Large intestine (tissue), 3 donors: ENCODE results near the gene SMYD4. TPM values are rescaled to one million over a fixed set of nuclear protein-coding genes. Genes with fewer than 3 reads are reported as not detected.
"Not testable (repeated sequence)": the region's sequence is repeated elsewhere in the genome, so short reads cannot be mapped to it uniquely, and the experiment has no call there.

Experiments
- DNase-seq, 2 donors: peaks; one replicate each; pipeline versions ENCODE4 v3.0.0 to v3.0.0-alpha.2; 2013
- H3K27ac ChIP-seq: one replicate; pipeline ENCODE4 v1.5.1; 2013; ENCODE audit warnings: low read length
- H3K27me3 ChIP-seq: 2 replicates; pipeline ENCODE4 v1.6.1; 2013; ENCODE audit warnings: low read length; ENCODE audit not compliant: control insufficient read depth, insufficient read depth
- H3K36me3 ChIP-seq: 2 replicates; pipeline ENCODE4 v1.6.1; 2013; ENCODE audit warnings: low read length; ENCODE audit not compliant: control insufficient read depth, insufficient read depth
- H3K4me1 ChIP-seq: one replicate; pipeline ENCODE4 v1.6.1; 2013; ENCODE audit warnings: low read length; ENCODE audit not compliant: control insufficient read depth, insufficient read depth
- H3K4me3 ChIP-seq: one replicate; pipeline ENCODE4 v1.5.1; 2013; ENCODE audit warnings: low read length
- H3K9me3 ChIP-seq: one replicate; pipeline ENCODE4 v1.6.1; 2013; ENCODE audit warnings: mild to moderate bottlenecking, low read depth, low read length, moderate library complexity; ENCODE audit not compliant: control insufficient read depth
- WGBS: methylation state at CpG from one replicate; pipeline ENCODE4 v1.1.5; 2013; ENCODE audit warnings: low lambda C conversion rate; ENCODE audit not compliant: insufficient coverage; 5-methylcytosine and 5-hydroxymethylcytosine counted together
- polyA plus RNA-seq: library from polyadenylated mRNA; unstranded; fragments of 120-200 nt; gene quantifications from one replicate; pipeline ENCODE4 v1.2.1, GENCODE V29; 2013

The SMYD4 gene
- polyA plus RNA-seq, 1 donor, result 15.4 TPM

DNA sequence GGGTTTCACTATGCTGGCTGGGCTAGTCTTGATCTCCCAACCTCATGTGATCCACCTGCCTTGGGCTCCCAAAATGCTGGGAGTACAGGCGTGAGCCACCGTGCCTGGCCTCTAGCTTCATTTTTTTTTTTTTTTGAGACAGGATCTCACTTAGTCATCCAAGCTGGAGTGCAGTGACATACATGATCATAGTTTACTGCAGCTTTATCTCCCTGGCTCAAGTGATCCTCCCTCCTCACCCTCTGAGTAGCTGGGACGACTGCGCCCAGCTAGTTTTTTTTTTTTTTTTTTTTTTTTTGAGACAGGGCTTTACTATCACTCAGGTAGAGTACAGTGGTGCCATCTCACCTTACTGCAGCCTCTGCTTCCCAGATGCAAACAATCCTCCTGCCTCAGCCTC lies 9.8 kb upstream of the SMYD4 start:
- WGBS, result no CpG with 5 or more reads among the region's 4 CpGs
- peaks cover 22% of the 10 kb centered on the region for H3K36me3 ChIP-seq
- no peak overlapping the region for H3K4me3 ChIP-seq
- no peak overlapping the region for H3K27ac ChIP-seq
- peak in 1 of 2 donors; percentile 7 for DNase-seq
- no peaks in the 10 kb centered on the region for H3K9me3 ChIP-seq
- H3K4me1 ChIP-seq, result no peaks in the 10 kb centered on the region
- H3K27me3 ChIP-seq, result no peaks in the 10 kb centered on the region

DNA sequence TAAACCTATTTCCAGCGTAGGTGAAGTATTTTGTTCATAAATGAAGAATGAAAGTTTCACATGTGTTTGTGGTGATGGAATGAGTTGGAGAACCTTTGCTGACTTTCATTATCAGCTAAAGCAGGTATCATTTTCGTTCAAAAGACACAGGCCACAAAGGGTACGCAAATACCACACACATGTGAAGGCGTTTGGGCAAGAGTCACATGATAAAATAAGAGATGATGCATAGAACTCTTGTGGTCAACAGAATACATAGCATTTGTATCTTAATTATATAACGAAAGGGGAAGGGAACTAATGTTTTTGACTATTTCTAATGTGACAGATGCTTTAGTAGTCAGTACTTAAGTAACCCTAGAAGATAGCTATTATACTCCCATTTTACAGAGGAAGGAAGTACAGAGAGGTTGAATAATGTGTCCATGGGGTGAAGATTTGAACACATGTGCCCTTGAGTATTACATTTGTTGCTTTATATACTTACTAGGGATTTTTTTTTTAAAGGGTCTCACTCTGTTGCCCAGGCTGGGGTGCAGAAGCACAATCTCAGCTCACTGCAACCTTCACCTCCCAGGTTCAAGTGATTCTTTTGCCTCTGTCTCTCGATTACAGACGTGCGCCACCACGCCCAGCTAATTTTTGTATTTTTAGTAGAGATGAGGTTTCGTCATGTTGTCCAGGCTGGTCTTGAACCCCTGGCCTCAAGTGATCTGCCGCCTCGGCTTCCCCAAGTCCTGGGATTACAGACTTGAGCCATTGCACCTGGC lies 4.9 kb upstream of the SMYD4 start:
- DNase-seq, result no peak
- H3K9me3 ChIP-seq, result no peaks in the 10 kb centered on the region
- H3K27me3 ChIP-seq, result no peaks in the 10 kb centered on the region
- no peak overlapping the region for H3K4me3 ChIP-seq
- 40% methylated on average over 1 of the region's 12 CpGs for WGBS
- H3K4me1 ChIP-seq, result peaks cover 4% of the 10 kb centered on the region
- H3K27ac ChIP-seq, result no peak overlapping the region
- peaks cover 6% of the 10 kb centered on the region for H3K36me3 ChIP-seq

DNA sequence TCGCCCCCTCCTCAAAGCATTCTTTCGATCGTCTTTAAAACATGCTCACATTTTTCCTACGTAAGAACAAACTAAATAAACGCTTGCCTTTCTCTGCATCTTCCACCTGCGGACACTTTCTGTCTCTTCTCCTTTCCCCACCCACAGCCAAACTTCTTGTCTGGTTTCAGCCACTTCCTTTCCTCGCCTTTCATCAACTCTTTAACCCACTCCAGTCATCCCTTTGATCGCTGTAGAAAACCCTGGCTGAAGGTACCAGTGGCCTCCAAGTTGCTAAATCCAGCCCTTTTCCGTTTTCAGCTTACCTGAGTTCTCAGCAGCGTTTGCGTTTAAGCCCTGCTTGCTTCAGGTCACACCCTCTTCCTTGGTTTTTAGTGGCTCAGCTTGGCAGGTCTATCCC lies 586 bp upstream of the SMYD4 start:
- peak overlapping the region; percentile 90 for H3K4me3 ChIP-seq
- 0% methylated on average over 5 of the region's 11 CpGs for WGBS
- peak; percentile 16 to 55 for DNase-seq

DNA sequence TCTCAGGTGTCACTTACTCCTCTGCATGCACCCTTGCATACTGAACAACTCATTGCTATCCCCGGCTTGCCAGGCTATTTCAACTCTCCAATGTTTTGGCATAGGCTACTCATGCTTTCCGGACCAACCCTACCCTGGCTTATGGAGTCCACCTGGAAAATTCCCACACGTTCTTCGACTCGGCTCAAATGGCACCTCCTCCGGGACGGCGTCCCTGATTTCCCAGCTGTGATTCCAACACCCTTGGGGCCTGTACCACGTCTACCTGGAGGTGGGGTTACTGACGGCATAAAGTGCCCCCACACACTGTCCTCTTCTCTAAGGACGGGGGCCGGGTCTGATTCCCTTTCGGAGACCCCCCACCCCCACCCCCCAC lies 498 bp downstream of the SMYD4 start:
- Histone ChIP-seq H3K9me3 (no peaks in the 10 kb centered on the region), H3K27ac (peak overlapping the region; percentile 87), H3K4me3 (peak overlapping the region; percentile 90), H3K36me3 (peaks cover 13% of the 10 kb centered on the region), H3K4me1 (peaks cover 8% of the 10 kb centered on the region), H3K27me3 (no peaks in the 10 kb centered on the region)
- WGBS, result 20% methylated on average over 1 of the region's 13 CpGs
- peak in 1 of 2 donors; percentile 22 for DNase-seq

More for the DNA sequence above, 586 bp upstream of the SMYD4 start:
- Histone ChIP-seq H3K27me3 (no peaks in the 10 kb centered on the region), H3K9me3 (no peaks in the 10 kb centered on the region), H3K4me1 (peaks cover 8% of the 10 kb centered on the region), H3K27ac (peak overlapping the region; percentile 82), H3K36me3 (peaks cover 11% of the 10 kb centered on the region)

DNA sequence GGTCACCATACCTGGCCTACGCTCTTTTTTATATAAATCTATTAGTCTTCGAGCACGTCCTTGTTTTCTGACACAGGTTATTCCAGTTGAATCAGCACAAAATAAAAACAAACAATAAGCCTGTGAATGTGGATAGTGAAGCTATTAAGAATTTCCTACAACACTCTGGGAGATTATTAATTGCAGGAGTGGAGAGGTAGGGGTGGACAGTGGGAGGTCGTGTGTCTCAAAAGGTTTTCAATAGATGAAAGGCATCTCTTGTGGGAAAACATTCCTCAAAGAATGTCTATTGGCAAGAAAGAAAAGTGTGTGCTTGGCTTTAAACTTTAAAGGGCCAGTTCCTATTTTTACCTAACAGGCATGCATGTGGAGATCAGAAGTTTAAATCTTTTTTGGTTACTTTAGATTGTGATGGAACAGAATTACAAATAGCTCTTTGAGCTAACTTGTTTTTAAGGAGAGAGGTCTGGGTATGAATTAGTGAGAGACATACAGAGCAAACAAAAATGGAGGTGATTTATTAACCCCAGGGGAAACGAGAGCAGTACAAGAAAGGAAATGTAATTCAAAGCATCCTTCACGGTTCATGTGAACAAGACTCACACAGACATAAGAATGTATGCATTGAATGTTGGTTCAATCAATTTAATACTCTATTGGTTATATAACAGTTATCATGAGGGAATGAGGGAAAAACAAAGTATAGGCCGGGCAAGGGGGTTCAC lies 9.0 kb downstream of the SMYD4 start:
- H3K36me3 ChIP-seq, result peaks cover 13% of the 10 kb centered on the region
- H3K4me3 ChIP-seq, result no peak overlapping the region
- no peaks in the 10 kb centered on the region for H3K4me1 ChIP-seq
- H3K27me3 ChIP-seq, result no peaks in the 10 kb centered on the region
- no peaks in the 10 kb centered on the region for H3K9me3 ChIP-seq
- no peak overlapping the region for H3K27ac ChIP-seq
- no peak for DNase-seq
- 66% methylated on average over 2 of the region's 7 CpGs for WGBS

DNA sequence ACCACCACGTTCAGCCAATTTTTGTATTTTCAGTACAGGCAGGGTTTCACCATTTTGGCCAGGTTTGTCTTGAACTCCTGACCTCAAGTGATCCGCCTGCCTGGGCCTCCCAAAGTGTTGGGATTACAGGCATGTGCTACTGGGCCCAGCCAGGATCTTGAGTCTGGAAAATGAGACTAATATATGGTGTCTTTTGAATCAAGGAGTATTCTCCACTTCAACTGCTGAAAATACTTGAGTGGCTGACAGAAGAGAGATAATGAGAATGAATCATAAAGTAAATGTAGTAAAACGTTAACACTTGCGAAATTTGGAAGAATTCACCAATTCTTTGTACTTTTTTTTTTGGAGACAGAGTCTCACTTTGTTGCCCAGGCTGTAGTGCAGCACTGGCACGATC lies 16.6 kb downstream of the SMYD4 start:
- peak in 1 of 2 donors; percentile 25 for DNase-seq
- no CpG with 5 or more reads among the region's 5 CpGs for WGBS
- H3K9me3 ChIP-seq, result no peaks in the 10 kb centered on the region
- H3K4me1 ChIP-seq, result peaks cover 31% of the 10 kb centered on the region
- H3K4me3 ChIP-seq, result no peak overlapping the region
- H3K27ac ChIP-seq, result peak overlapping the region; percentile 59
- H3K36me3 ChIP-seq, result peaks cover 15% of the 10 kb centered on the region
- no peaks in the 10 kb centered on the region for H3K27me3 ChIP-seq

DNA sequence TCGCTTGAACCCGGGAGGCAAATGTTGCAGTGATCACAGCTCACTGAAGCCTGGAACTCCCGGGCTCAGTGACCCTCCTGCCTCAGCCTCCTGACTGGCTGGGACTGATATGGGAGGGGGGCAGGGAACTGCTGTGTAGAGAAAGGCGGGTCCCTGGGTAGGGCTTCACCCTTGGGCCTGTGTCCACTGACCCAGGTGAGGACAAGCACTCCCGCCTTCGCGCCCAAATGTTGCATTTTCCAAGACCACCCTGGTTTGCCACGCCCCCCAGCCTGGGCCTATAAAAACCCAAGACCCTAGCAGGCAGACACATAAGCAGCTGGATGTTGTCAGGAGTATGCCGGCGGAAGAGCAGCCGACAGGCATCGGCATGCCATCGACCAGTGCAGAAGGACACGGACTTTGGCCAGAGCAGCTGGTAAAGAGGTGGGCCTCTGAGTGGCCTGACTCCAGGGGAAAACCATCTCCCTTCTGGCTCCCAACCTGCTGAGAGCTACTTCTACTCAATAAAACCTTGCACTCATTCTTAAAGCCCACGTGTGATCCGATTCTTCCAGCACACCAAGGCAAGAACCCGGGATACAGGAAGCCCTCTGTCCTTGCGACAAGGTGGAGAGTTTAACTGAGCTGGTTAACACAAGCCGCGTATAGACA lies 19.1 kb downstream of the SMYD4 start:
- Histone ChIP-seq H3K4me3 (no peak overlapping the region), H3K36me3 (peaks cover 13% of the 10 kb centered on the region), H3K27ac (peak overlapping the region; percentile 78), H3K27me3 (no peaks in the 10 kb centered on the region), H3K4me1 (peaks cover 40% of the 10 kb centered on the region), H3K9me3 (no peaks in the 10 kb centered on the region)
- WGBS, result no CpG with 5 or more reads among the region's 20 CpGs
- peak; percentile 83 to 92 for DNase-seq

DNA sequence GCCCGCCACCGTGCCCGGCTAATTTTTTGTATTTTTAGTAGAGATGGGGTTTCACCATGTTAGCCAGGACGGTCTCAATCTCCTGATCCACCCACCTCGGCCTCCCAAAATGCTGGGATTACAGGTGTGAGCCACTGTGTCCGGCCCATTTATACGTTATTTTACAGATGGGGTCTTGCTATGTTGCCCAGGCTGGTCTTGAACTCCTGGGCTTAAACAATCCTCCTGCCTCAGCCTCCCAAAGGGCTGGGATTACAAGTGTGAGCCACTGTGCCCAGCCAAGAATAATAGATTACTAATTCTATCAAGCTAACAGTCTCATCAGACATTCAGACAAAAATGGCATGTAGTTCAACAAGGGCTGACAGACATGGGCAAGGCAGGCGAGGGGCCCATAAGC lies 19.9 kb downstream of the SMYD4 start:
- not testable (repeated sequence) for H3K27me3 ChIP-seq, H3K4me3 ChIP-seq, H3K9me3 ChIP-seq, DNase-seq
- H3K27ac ChIP-seq, result peak overlapping the region; percentile 78
- peaks cover 13% of the 10 kb centered on the region for H3K36me3 ChIP-seq
- peaks cover 40% of the 10 kb centered on the region for H3K4me1 ChIP-seq
- WGBS, result no CpG with 5 or more reads among the region's 8 CpGs

DNA sequence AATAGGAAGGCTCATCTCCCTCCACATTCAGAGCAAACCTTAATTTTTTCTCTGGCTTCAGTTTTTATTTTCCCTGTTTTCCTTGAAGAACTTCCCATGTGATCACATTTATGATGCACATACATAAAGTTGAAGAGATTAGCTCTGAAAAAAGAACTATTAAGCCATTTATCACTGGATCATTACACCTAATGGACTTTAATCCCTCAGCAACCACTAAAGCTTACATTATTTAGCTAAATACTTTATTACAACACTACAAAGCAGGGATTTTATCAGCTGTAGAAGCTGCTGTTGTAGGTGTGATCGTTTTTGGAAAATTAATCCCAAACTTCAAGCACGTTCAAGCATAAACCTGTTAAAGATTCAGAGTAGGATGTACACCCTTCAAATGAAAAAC lies 21.1 kb downstream of the SMYD4 start:
- no peaks in the 10 kb centered on the region for H3K27me3 ChIP-seq
- DNase-seq, result peak; percentile 65 to 90
- H3K4me1 ChIP-seq, result peaks cover 40% of the 10 kb centered on the region
- H3K36me3 ChIP-seq, result peaks cover 11% of the 10 kb centered on the region
- no peaks in the 10 kb centered on the region for H3K9me3 ChIP-seq
- no CpG with 5 or more reads among the region's 2 CpGs for WGBS
- H3K4me3 ChIP-seq, result no peak overlapping the region
- H3K27ac ChIP-seq, result peak overlapping the region; percentile 83

DNA sequence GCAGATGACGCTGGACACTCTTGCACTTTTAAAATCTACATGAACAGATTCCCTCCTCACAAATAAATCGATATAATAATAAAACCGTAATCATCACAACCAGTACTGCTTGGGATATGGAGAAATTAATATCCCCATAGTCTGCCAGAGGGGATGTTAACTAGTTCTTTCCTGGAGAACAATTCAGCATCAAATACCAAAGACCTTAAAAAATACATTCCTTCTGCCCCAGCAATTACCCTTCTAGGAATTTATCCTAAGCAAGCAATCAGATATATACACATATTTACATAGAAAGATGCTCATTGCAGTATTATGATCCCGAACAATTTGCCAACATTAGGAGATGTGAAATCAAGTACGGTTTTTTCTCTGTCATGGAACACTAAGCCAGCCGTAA lies 21.8 kb downstream of the SMYD4 start:
- 80% methylated on average over 2 of the region's 6 CpGs for WGBS
- H3K36me3 ChIP-seq, result peaks cover 16% of the 10 kb centered on the region
- no peak overlapping the region for H3K4me3 ChIP-seq
- peak in 1 of 2 donors; percentile 12 for DNase-seq
- H3K4me1 ChIP-seq, result peaks cover 40% of the 10 kb centered on the region
- peak overlapping the region; percentile 83 for H3K27ac ChIP-seq
- H3K27me3 ChIP-seq, result no peaks in the 10 kb centered on the region
- no peaks in the 10 kb centered on the region for H3K9me3 ChIP-seq
